ENCODE data around the gene MAS1.
"Not testable (repeated sequence)": the region's sequence is repeated elsewhere in the genome, so short reads cannot be mapped to it uniquely, and the experiment has no call there.

The MAS1 gene

GRCh38 chr6:159919800-159920199, 29.0 kb downstream of the MAS1 start:
- DNase-seq, result no peak

GRCh38 chr6:159924150-159924549, 33.4 kb downstream of the MAS1 start:
- not testable (repeated sequence) for DNase-seq

- no peak for DNase-seq
These were observed 35.9 kb downstream of the MAS1 start for GRCh38 chr6:159926542-159927203.

GRCh38 chr6:159929819-159930218, 39.0 kb downstream of the MAS1 start:
- no peak for DNase-seq

GRCh38 chr6:159931112-159931511, 40.3 kb downstream of the MAS1 start:
- no peak for DNase-seq

GRCh38 chr6:159931846-159932245, 41.1 kb downstream of the MAS1 start:
- no peak for DNase-seq

- no peak for DNase-seq
These were observed 42.3 kb downstream of the MAS1 start for GRCh38 chr6:159933077-159933476.

GRCh38 chr6:159934181-159934580, 43.4 kb downstream of the MAS1 start:
- no peak for DNase-seq

GRCh38 chr6:159935065-159935464, 44.3 kb downstream of the MAS1 start:
- DNase-seq, result no peak

GRCh38 chr6:159935633-159936032, 44.8 kb downstream of the MAS1 start:
- DNase-seq, result no peak

GRCh38 chr6:159939591-159940016, 48.8 kb downstream of the MAS1 start:
- no peak for DNase-seq

All from SIG-M5 (cell line).